Activated naive CD8-positive, alpha-beta T cell treated with anti-CD3 and anti-CD28 coated beads, Interleukin-2, amount 10 ng/mL, durations not matched to agents 7 days and 5 days (primary cell): Measurements from ENCODE around the gene LHX3. TPM values are rescaled to one million over a fixed set of nuclear protein-coding genes. Genes with fewer than 3 reads are reported as not detected.

Experiments
- ATAC-seq: fragments of 150-1000 bp; cut with Tn5 transposase; one replicate; pipeline ENCODE4 v1.10.0; 2021; ENCODE audit warnings: low read depth, moderate library complexity
- POLR2A ChIA-PET: fragments of 350-600 bp; sonication (Branson Sonifier 250); formaldehyde crosslinking; loops from one replicate; lab custom pipeline; 2021; ENCODE audit warnings: antibody characterized with exemption; lab: Charles Lee
- DNase-seq: peaks from one replicate; pipeline ENCODE4 v3.0.0; 2021
- H3K27ac Mint-ChIP-seq: one replicate; pipeline ENCODE4 v1.8.0; 2022; ENCODE audit warnings: mild to moderate bottlenecking, mixed read lengths
- H3K27me3 Mint-ChIP-seq: one replicate; pipeline ENCODE4 v1.8.0; 2022; ENCODE audit warnings: mild to moderate bottlenecking, moderate library complexity, mixed read lengths
- H3K36me3 Mint-ChIP-seq: one replicate; pipeline ENCODE4 v1.8.0; 2021; ENCODE audit warnings: mild to moderate bottlenecking, mixed read lengths
- H3K4me1 Mint-ChIP-seq: one replicate; pipeline ENCODE4 v1.8.0; 2021; ENCODE audit warnings: mixed read lengths
- H3K4me3 Mint-ChIP-seq: one replicate; pipeline ENCODE4 v1.8.0; 2022; ENCODE audit warnings: mild to moderate bottlenecking, moderate library complexity, mixed read lengths
- H3K9me3 Mint-ChIP-seq: one replicate; pipeline ENCODE4 v1.8.0; 2021; ENCODE audit warnings: mixed read lengths
- total RNA-seq, 2 experiments: library from RNA; stranded (reverse); gene quantifications; one replicate each; pipeline ENCODE4 v1.2.3, GENCODE V29; 2021

LHX3 gene
- total RNA-seq, 2 experiments from 2014 or later: not detected

DNA sequence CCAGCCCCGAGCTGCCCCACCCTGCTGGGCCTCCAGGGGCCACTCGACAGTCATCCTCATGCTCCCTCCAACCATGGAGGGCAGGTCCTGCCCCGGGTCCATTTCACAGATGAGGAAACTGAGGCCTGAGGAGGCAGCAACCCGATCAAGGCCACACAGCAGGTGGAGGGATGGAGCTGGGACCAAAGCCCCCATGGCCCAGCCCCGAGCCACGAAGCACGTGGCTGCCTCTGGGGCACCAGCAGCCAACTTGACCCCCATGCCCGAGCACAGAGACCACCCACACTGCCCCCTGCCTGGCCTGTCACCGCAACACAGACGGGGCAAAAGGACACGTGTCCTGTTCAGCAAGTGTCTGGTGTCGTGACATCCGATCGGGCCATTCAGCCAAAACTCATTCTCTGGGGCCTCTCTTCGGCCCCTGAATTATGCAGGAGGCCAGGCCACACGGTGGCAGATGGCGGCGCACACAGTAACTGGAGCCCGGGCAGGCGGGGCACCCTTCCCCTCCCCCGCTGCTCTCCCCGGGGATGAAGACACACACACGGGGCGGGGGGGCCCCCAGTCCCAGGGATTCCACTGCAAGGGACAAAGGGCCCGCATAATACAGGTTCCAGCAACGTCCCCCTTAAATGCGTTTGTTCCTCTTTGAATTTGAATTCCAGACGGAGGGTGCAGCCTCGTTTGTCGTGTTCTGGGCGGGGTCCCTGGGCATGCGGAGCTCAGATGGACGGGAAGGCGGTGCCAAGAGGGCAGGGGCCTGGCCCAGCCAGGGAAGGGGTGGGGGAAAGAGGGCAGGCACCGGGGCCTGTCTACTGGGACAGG is 56.8 kb downstream of the LHX3 start:
- peaks cover 3% of the 10 kb centered on the region for H3K27me3 Mint-ChIP-seq
- POLR2A ChIA-PET: no interaction called here
- ATAC-seq (no peak), DNase-seq (no peak)
- no peaks in the 10 kb centered on the region for H3K36me3 Mint-ChIP-seq
- no peak overlapping the region for H3K4me3 Mint-ChIP-seq
- no peaks in the 10 kb centered on the region for H3K4me1 Mint-ChIP-seq
- H3K9me3 Mint-ChIP-seq: no peaks in the 10 kb centered on the region
- H3K27ac Mint-ChIP-seq: no peak overlapping the region

DNA sequence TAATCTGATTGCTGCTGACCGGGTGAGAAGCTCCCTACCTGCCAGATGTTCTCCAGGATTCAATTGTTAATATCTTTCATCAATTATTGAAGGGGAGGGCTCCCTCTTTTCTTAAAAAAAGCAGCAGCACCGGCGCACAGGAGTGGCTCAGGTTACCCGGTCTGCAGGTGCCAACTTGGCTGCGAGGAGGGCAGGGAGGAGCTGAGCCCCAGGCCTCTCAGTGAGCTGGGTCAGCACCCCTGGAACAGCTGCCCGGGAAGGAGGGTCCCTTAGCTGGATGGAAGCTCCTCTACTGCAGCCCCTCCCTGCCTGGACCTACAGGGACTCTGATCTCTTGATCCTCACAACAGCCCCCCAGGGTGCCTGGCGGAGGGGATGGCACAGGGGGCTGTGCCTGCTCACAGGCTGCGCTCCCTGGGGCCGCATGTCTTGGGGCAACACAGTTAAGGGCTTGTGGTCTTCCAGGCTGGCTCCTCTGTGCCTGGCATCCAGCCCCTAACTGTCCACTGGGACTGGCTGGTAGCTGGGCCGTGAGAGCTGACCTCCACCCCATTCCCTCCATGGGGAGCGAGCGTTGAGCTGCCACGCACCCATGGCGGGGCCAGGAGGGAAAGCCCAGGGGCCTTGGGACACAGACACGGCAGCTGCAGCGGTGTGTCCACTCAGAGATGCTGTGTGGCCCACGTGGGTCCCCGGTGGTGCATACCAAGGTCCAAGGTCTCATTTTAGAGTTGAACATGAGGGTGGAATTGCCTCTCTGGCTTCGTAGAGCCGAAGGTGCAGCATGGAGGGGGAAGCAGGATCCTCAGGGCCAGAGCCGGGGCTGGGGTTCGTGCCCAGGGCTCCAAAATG is 57.7 kb downstream of the LHX3 start:
- no peaks in the 10 kb centered on the region for H3K36me3 Mint-ChIP-seq
- peaks cover 3% of the 10 kb centered on the region for H3K27me3 Mint-ChIP-seq
- no peak overlapping the region for H3K4me3 Mint-ChIP-seq
- ATAC-seq: no peak
- no peaks in the 10 kb centered on the region for H3K9me3 Mint-ChIP-seq
- H3K27ac Mint-ChIP-seq: no peak overlapping the region
- POLR2A ChIA-PET: no interaction called here
- H3K4me1 Mint-ChIP-seq: no peaks in the 10 kb centered on the region
- DNase-seq: no peak

Other genes starting within 250 kb of the LHX3 start
- 10 to 100 TPM; 30.5 to 31.0 TPM for gene UBAC1, start 243.8 kb downstream of the LHX3 start, total RNA-seq
- gene NACC2, start 109.8 kb downstream of the LHX3 start, total RNA-seq: 10 to 100 TPM; 10.5 to 11.2 TPM
- 10 to 100 TPM; 45.3 to 45.9 TPM for gene TMEM250, start 86.3 kb downstream of the LHX3 start, total RNA-seq
- 10 to 100 TPM; 12.4 to 12.8 TPM for gene QSOX2, start 40.7 kb upstream of the LHX3 start, total RNA-seq
- not detected for gene CCDC187, start 99.0 kb upstream of the LHX3 start, total RNA-seq
- 1 to 10 TPM; 5.0 to 6.0 TPM for gene GPSM1, start 122.4 kb upstream of the LHX3 start, total RNA-seq
- gene DNLZ, start 158.6 kb upstream of the LHX3 start, total RNA-seq: 10 to 100 TPM; 15.4 to 17.0 TPM
- gene CARD9, start 168.5 kb upstream of the LHX3 start, total RNA-seq: under 1 TPM; 0.45 to 0.61 TPM
- 1 to 10 TPM; 9.6 to 9.9 TPM for gene SNAPC4, start 195.0 kb upstream of the LHX3 start, total RNA-seq
- 10 to 100 TPM; 55.5 to 56.2 TPM for gene ENTR1, start 205.5 kb upstream of the LHX3 start, total RNA-seq
- 10 to 100 TPM; 60.6 to 65.6 TPM for gene PMPCA, start 205.5 kb upstream of the LHX3 start, total RNA-seq
- 10 to 100 TPM; 22.8 to 23.0 TPM for gene INPP5E, start 234.7 kb upstream of the LHX3 start, total RNA-seq